GM08714 (cell line): ENCODE results near the gene MUS81.

ENCODE experiments used
- H3K4me3 ChIP-seq: fragments of 200-500 bp; sonication (Bioruptor generic); 2 replicates; pipeline ENCODE4 v1.5.1; 2014; ENCODE audit warnings: mild to moderate bottlenecking, low read length, inconsistent platforms
- ZNF274 ChIP-seq: IDR thresholded peaks from 2 replicates; pipeline ENCODE4 v1.6.1; 2012; ENCODE audit warnings: mild to moderate bottlenecking, low read depth, low read length

Gene MUS81

GRCh38 chr11:65862191-65862735 is 2.0 kb downstream of the MUS81 start:
- no peak for TF ChIP-seq ZNF274
- no peak overlapping the region; the same call in 1 of the 2 replicates for H3K4me3 ChIP-seq

GRCh38 chr11:65862941-65863888 is 3.0 kb downstream of the MUS81 start:
- TF ChIP-seq ZNF274 = no peak
- no peak overlapping the region for H3K4me3 ChIP-seq

- TF ChIP-seq ZNF274 = no peak
- H3K4me3 ChIP-seq = no peak overlapping the region
These were observed 3.9 kb downstream of the MUS81 start for GRCh38 chr11:65863889-65864705.

- TF ChIP-seq ZNF274 = no peak
- no peak overlapping the region for H3K4me3 ChIP-seq
These were observed 4.7 kb downstream of the MUS81 start for GRCh38 chr11:65864706-65865471.

GRCh38 chr11:65865550-65866172 is 5.4 kb downstream of the MUS81 start:
- no peak for TF ChIP-seq ZNF274
- H3K4me3 ChIP-seq = no peak overlapping the region

GRCh38 chr11:65866509-65867283 is 6.5 kb downstream of the MUS81 start:
- no peak overlapping the region for H3K4me3 ChIP-seq
- TF ChIP-seq ZNF274 = no peak

GRCh38 chr11:65867284-65868071 is 7.2 kb downstream of the MUS81 start:
- no peak for TF ChIP-seq ZNF274

GRCh38 chr11:65868076-65868667 is 7.9 kb downstream of the MUS81 start:
- TF ChIP-seq ZNF274 = no peak
- H3K4me3 ChIP-seq = no peak overlapping the region

More at GRCh38 chr11:65867284-65868071, 7.2 kb downstream of the MUS81 start:
- no peak overlapping the region for H3K4me3 ChIP-seq

GRCh38 chr11:65868907-65869306 is 8.7 kb downstream of the MUS81 start:
- no peak overlapping the region for H3K4me3 ChIP-seq
- no peak for TF ChIP-seq ZNF274

- no peak overlapping the region for H3K4me3 ChIP-seq
- TF ChIP-seq ZNF274 = no peak
These were observed 9.5 kb downstream of the MUS81 start for GRCh38 chr11:65869643-65870306.

- no peak for TF ChIP-seq ZNF274
- no peak overlapping the region for H3K4me3 ChIP-seq
These were observed 10.1 kb downstream of the MUS81 start for GRCh38 chr11:65870307-65870658.
